Myocyte (in vitro differentiated cells): Measurements from ENCODE around the gene SIGLEC15. TPM values are rescaled to one million over a fixed set of nuclear protein-coding genes. Genes with fewer than 3 reads are reported as not detected.
A peak's percentile ranks its signal among the peaks of the same experiment; 100 is the strongest.

Source experiments
- DNase-seq: peaks from one replicate; pipeline ENCODE4 v3.0.0-alpha.2; 2012; ENCODE audit warnings: low read depth
- total RNA-seq: library from RNA; depleted of rRNA; stranded (reverse); fragments of >200 nt; gene quantifications from 2 replicates; pipeline ENCODE4 v1.2.3, GENCODE V29; 2014

SIGLEC15 gene
- total RNA-seq, 1 donor from 2014 or later = not detected

DNA sequence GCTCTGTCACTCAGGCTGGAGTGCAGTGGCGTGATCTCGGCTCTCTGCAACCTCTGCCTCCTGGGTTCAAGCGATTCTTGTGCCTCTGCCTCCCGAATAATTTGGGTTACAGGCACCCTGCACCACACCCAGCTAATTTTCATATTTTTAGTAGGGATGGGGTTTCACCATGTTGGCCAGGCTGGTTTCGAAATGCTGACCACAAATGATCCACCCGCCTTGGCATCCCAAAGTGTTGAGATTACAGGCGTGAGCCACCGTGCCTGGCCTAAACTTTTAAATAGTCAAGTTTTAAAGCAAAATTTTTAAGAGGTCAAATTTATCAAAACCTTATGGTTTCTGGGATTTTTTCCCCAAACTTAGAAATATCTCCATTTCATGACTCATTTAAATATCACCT, 6.7 kb upstream of the SIGLEC15 start:
- DNase-seq = peak; percentile 48

DNA sequence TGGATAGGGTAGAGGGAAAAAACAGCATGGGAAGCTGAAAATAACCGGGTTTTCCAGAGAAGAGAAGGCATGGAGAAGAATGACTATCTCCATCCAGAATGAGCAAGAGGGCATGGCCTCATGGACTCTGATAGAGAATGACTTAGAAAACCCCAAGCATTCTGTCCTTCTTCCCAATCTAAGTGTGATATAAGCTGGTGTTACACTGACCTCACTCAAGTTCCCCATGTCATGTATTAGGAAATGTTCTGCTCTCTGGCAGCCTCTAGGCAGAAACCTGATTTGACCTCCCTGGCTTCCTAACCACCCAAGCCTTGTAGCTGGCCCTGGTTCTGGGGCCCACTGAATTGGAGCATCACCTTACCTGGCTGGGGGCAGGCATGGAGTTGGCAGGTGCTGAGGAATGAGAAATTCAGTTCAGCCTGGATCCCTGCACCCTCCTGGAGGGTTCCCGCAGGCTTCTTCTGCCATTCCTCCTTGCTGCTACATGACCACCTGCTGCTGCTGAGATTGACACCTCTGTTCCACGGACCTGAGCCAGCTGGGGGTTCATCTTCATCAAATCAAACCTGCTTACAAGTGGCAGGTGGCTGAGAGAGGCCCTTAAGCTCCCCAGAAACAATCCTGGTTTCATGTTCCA, 5.2 kb upstream of the SIGLEC15 start:
- no peak for DNase-seq

DNA sequence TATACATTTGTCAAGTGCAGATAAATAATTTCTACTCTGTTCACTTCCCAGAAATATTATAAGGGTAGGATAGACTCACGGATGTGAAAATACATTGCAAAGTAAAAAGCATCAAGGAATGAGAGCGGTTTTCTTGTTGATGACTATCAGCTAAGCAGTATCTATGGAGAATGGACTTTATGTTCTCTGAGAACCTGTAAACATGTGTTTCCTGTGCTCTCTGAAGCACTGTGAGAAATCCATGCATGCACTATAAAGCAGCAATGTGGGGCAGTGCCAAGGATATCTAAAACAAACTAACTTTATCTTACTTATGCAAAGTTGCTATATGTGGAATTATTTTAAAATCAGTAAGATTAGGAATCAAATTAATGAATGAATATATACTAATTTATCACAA, 4.4 kb upstream of the SIGLEC15 start:
- no peak for DNase-seq

DNA sequence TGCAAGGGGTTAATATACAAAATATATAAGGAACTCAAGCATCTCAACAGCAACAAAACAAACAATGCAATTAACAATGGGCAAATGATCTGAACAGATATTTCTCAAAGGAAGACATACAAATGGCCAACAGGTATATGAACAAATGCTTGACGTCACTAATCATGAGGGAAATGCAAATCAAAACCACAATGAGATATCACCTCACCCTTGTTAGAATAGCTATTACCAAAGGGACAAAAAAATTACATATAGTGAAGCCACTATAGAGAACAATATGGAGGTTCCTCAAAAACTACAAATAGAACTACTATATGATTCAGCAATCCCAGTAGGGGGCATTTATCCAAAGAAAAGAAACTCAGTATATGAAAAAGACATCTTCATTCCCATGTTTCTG, 3.8 kb upstream of the SIGLEC15 start:
- DNase-seq = no peak

DNA sequence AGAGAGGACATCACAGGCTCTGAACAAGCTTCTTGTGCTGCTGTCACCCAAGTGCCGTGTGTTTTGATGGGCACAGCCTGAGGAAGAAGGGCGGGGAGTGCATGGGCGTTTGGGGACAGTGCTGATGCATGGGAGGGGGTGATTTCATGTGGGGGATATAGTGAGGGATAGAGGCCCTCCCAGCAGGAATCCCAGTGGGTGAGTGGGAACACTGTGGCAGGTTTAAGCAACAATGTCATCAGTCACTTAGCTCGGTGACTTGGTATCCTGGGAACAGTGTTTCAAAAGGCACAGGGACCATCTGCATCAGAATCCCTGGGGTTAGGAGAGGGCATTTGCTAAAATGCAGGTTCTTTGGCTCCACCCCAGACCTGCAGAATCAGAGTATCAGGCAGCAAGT, 609 bp downstream of the SIGLEC15 start:
- DNase-seq = no peak

DNA sequence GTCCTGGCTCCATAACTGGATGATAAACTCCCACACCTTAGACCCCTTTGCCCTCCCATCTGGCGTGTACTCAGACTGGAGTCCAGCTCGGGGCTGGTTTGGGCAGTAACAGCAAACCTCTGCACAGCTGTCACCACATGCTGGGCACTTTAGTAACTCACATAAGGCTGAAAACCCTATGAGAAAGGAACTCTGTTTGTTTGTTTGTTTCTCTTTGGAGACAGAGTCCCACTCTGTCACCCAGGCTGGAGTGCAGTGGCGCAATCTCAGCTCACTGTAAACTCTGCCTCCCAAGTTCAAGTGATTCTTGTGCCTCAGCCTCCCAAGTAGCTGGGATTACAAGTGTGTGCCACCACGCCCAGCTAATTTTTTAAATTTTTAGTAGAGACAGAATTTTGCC, 1.2 kb downstream of the SIGLEC15 start:
- peak; percentile 34 for DNase-seq

DNA sequence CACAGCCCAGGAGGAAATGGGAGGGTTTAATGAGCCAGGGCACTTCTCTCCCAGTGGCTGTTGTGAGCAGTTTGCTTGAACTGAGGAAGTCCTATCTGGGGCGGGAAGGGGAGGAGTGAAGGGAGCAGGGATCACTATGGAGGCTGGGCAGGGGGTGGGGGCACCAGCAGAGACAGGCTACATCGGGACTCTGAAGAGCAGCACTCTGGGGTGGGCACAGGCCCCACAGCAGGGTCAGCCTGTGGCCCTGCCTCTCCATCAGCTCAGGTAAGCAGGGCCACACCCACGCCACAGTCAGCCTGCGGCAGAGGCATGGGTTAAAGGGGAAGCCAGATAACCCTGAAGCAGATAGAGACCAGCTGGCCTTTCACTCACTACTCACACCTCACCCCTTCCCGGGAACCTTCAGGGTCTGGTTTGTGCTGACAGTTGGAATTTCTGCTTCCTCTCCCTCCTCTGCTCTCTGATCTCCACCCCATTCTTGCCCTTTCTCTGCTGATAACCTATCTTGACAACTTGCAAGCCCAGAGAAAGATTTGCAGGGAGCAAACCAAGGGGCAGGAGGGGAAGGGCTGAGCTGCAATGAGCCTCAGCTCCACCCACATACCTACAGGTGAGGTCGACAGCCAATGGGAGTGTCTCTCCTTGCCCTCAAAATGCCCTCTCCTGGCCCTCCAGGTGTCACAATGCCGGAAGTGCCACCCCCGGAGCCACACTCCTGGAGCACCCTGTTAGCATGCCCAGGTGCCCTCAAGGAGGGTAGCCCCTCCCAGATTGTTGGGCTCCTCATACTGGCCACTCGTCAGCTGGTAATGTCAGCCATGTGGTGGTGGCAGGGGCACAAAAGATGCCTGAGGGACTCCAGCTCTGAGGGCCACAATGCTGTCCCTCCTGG, 3.7 kb downstream of the SIGLEC15 start:
- no peak for DNase-seq

DNA sequence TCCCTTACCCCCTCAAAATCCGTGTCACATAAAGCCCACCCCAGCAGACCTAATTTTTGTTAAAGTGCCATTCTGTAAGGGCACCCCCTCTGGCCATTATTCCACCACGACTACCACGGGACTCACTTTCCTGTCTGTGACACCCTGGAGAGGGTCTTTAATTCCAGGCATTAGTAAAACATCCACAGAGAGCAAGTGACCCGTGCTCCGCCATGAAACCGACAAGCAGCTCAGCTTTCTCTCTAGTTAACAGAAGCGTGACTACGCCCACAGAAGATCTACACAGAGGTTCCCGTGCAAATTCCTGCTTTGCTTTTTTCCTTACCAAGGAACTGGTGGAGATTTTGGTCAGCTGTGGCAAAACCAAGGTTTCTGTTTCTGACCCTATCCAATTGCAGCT, 4.4 kb downstream of the SIGLEC15 start:
- no peak for DNase-seq

DNA sequence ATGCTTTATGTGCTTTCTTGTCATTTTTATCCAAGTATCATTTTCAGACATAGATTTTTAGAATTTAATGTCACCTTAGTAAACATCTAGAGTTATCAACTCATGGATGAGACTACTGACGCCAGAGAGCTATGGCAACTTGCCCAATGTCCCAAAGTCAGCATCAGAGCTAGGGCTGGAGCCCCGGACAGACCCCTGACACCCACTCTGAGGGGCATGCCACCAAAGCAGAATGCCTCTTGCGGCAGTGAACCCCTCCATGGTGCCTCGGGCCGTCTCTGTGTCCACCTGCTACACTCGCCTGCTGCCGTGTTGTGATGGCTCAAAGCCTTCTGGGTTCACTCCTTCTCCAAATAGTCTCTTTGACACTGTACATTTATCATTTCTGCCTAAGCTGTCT, 5.4 kb downstream of the SIGLEC15 start:
- DNase-seq = no peak

DNA sequence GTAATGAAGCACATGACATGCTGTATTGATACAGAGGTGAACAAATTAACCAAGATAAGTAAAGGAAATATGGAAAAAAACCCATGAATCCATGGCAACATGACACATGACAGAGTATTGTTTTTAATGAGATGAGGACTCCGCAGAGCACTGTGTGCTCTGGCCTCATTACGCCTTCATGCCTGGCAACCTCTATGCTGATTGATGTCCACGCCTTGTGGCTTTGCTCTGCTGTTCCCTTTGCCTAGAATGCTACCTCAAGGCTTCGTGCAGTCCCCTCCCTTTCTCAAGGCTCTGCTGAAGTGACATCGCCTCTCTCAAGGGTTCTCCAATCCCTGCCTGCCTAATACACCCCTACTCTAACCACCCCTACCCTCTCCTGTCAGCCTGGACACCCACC, 8.4 kb downstream of the SIGLEC15 start:
- DNase-seq = no peak

DNA sequence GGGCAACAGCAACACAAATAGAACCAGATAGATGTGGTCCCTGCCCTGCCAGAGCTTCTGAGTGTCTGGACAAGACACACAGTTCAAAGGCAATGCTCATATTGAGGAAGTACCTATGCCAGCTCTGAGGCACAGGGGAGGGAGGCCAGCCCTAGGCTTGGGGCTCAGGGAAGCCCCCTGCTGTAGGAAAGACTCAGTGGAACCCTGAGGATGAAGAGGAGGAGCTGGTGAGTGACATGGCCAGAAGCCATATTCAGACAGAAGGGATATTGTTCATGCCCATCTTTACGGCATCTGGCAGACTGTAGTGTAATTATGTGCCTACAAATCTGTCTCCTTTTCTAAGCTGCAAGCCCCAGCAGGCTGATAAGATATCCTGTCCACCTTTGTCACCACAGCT, 8.8 kb downstream of the SIGLEC15 start:
- no peak for DNase-seq

DNA sequence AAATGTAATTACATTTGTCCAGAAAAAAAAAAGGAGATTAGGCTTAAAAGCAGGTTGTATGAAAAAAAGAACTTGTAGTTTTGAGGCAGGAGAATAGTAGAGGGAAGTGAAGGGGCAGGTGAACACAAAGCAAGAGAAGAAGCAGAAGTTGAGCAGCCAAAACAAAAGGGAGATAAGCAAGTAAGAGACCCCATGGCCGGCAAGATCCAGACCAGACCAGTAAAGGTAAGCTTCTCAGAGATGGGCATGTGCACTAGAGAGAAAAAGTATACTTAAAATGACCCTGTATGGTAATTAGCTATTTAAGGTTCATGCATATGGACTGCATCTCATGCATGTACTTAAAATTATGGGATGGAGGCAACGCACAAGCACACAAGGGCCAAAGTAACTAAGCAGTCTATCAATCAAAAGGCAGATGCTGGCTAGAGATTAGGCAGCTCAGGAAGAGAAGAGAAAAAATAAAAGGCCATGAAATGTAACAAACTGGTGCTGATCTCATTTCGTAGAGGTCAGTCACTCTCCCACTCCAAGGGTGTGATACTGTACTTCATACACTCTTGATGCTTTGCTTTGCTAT, 9.7 kb downstream of the SIGLEC15 start:
- no peak for DNase-seq

DNA sequence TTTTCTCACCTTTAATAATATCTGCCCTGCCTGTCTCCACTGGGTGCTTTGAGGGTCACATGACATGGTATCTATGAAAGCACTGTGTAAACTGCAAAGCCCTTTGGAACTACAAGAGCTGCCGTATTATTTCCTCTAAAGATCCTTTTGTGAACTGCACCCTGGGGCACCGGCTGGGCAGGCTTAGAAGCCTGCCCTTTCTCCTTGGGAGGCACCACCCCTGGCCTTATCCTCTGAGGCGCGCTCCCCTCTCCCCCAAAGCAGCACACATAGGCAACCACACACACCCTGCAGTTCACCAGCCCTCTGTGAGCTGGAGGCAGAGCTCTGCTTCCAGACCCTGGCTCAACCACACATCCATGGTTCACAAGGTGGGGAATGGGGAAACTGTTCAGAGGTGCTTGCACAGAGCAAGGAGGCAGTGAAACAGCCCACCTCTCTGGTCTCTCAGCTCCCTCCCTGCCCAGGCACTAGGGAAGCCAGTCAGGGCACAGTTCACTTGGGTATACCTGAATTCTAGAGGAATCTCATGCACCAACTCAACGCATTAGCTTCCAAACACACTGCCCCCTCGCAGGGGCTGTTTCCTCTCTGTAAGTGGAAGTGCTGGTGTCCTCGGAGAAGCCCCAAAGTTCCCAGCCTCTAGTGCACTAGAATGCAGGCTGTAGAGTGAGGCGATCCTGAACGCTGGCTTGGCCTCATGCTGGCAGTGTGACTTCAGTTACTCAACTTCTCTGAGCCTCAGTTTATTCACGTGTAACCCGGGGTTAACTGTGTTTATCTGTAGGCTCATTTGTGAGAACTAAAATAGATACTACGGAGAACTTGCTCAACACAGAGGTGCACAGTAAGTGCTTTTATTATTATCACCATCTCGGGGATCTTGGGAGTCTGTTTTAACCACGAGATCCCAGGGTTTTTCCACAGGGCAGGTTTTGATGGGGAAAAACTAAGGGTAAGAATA, 11.0 kb downstream of the SIGLEC15 start:
- DNase-seq = no peak

DNA sequence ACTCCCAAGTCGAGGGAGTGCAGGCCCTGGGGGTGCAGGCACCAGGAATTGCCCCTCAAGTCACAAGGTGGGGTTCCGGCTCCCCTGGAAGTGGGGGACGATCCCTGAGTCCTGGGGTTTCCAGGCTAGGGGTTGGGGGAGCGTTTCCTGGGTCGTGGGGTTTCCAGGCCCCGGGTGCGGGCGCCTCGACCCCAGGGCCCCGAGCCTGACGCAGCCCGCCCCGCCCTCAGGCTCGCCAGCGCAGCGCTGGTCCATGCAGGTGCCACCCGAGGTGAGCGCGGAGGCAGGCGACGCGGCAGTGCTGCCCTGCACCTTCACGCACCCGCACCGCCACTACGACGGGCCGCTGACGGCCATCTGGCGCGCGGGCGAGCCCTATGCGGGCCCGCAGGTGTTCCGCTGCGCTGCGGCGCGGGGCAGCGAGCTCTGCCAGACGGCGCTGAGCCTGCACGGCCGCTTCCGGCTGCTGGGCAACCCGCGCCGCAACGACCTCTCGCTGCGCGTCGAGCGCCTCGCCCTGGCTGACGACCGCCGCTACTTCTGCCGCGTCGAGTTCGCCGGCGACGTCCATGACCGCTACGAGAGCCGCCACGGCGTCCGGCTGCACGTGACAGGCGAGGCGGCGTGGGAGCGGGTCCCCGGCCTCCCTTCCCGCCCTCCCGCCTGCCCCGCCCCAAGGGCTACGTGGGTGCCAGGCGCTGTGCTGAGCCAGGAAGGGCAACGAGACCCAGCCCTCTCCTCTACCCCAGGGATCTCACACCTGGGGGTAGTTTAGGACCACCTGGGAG, 12.0 kb downstream of the SIGLEC15 start:
- no peak for DNase-seq

DNA sequence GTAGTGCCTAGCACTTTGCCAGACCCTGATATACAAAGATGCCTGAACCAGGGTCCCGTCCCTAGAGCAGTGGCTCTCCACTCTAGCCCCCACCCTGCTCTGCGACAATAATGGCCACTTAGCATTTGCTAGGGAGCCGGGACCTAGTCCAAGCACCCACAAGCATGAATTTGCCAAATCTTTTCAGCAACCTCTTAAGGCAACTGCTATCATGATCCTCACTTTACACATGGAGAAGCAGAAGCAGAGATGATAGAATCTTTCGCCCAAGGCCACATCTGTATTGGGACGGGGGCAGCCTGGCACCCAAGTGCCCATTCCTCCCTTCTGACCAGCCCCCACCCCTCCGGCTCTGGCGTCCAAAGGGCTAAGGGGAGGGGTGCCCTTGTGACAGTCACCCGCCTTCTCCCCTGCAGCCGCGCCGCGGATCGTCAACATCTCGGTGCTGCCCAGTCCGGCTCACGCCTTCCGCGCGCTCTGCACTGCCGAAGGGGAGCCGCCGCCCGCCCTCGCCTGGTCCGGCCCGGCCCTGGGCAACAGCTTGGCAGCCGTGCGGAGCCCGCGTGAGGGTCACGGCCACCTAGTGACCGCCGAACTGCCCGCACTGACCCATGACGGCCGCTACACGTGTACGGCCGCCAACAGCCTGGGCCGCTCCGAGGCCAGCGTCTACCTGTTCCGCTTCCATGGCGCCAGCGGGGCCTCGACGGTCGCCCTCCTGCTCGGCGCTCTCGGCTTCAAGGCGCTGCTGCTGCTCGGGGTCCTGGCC, 13.0 kb downstream of the SIGLEC15 start:
- DNase-seq = no peak

DNA sequence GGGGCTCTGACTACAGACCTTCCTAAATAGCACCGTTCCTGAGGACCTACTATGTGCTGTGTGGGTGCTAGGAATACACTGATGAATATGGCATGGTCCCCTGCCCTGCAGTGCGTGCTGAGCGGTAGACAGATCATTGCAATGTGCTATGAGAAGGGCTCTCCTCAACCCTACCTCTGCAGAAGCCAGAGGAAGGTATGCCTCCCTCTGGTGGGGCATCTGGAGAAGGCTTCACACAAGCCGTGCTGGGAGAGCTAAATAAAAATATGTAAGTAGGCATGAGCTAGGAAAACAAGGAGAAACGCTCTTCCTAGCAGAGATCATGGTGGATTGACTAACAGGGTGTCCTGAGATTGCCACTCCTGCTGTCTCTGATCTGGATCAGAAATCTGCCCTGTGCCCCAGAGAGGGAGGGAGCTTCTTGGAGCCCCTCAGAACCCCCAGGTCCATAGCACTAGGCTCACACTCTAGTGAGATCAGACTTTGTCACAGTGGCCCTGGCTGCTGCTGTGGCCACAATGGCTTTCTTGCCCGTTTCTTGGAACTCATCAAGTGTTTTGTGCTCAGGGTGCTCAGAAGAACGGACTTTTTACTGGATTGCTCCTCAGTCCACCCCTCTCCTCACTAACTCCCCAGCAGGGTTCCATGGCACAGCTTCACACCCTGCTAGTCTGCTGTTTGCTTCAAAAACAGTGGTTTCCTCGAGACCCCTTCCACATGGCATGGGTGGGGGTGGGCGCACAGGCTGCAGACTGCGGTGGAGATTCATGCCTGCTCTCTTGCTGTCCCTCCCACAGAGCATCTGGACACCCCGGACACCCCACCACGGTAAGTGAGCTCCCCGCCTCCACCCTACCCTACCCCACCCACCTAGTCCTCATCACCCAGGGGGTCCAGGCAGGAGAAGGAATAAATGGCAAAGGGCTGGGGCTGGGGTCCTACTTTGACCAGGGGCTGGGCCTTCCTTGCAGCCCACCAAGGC, 14.2 kb downstream of the SIGLEC15 start:
- DNase-seq = peak; percentile 68

DNA sequence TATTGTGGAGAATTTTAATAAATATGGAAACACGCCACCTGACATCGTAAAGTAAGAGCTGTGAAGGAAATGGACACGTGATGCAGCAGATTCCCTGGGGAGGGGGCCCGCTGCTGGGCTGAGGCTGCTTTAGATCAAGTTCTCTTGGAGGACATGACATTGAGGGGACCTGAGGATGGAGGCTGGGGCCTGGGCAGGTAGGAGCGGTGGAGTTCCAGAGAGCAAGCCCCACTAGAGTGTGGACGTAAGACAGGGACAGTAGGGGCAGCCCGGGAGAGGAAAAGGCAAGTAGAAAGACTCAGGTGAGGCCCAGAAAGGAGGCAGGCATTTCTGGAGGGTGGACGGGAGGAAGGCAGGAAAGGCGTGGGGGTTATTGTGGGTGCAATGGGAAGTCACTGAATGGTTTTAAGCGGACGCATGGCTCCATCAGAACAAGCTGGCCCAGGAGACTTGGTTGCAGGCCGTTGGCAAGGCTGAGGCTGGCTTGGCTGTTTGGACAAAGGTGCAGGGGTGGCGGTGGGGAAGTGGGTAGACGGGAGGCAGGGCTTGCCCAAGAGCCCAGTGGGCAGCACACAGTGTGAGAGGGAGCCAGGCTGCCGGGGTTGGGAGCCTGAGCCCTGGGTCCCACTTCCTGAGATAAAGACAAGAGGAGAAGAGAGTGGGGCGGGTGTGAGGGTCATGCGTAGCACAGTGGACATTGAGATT, 15.7 kb downstream of the SIGLEC15 start:
- DNase-seq = no peak
